Stimulated activated memory B cell treated with anti-CD40 and anti-IgM and Interleukin-4, amounts not matched to agents 10 μg/mL and 1 μg/mL and 100 μg/mL, for 72 hours (primary cell): Measurements from ENCODE around the gene SMIM44.
"Not testable (repeated sequence)": the region's sequence is repeated elsewhere in the genome, so short reads cannot be mapped to it uniquely, and the experiment has no call there.

Source experiments
- ATAC-seq: fragments of 150-1000 bp; cut with Tn5 transposase; 2 replicates; pipeline ENCODE4 v1.10.0; 2021
- H3K27ac Mint-ChIP-seq: one replicate; pipeline ENCODE4 v1.8.0; 2022; ENCODE audit warnings: mild to moderate bottlenecking, mixed read lengths
- H3K27me3 Mint-ChIP-seq: one replicate; pipeline ENCODE4 v1.8.0; 2022; ENCODE audit warnings: mixed read lengths
- H3K36me3 Mint-ChIP-seq: one replicate; pipeline ENCODE4 v1.8.0; 2022; ENCODE audit warnings: mixed read lengths
- H3K4me1 Mint-ChIP-seq: one replicate; pipeline ENCODE4 v1.8.0; 2022; ENCODE audit warnings: mixed read lengths
- H3K4me3 Mint-ChIP-seq: one replicate; pipeline ENCODE4 v1.8.0; 2022; ENCODE audit warnings: mild to moderate bottlenecking, moderate library complexity, mixed read lengths
- H3K9me3 Mint-ChIP-seq: one replicate; pipeline ENCODE4 v1.8.0; 2022; ENCODE audit warnings: mixed read lengths

SMIM44 gene

GRCh38 chr19:3510727-3511126 lies 27.5 kb upstream of the SMIM44 start:
- no peak overlapping the region for H3K4me3 Mint-ChIP-seq
- H3K36me3 Mint-ChIP-seq: peaks cover 26% of the 10 kb centered on the region

GRCh38 chr19:3509566-3509989 lies 26.3 kb upstream of the SMIM44 start:
- Mint-ChIP-seq H3K4me1 (peaks cover 66% of the 10 kb centered on the region), H3K4me3 (peak overlapping the region; percentile 14), H3K9me3 (no peaks in the 10 kb centered on the region), H3K27ac (peak overlapping the region; percentile 5), H3K27me3 (no peaks in the 10 kb centered on the region), H3K36me3 (peaks cover 25% of the 10 kb centered on the region)
- ATAC-seq: no peak

More at GRCh38 chr19:3510727-3511126, 27.5 kb upstream of the SMIM44 start:
- H3K9me3 Mint-ChIP-seq: no peaks in the 10 kb centered on the region
- no peaks in the 10 kb centered on the region for H3K27me3 Mint-ChIP-seq
- H3K4me1 Mint-ChIP-seq: peaks cover 70% of the 10 kb centered on the region
- no peak overlapping the region for H3K27ac Mint-ChIP-seq
- ATAC-seq: no peak

GRCh38 chr19:3508771-3509535 lies 25.7 kb upstream of the SMIM44 start:
- H3K4me3 Mint-ChIP-seq: peak overlapping the region; percentile 14
- ATAC-seq: no peak
- H3K4me1 Mint-ChIP-seq: peaks cover 61% of the 10 kb centered on the region
- H3K27me3 Mint-ChIP-seq: no peaks in the 10 kb centered on the region
- H3K9me3 Mint-ChIP-seq: no peaks in the 10 kb centered on the region
- H3K36me3 Mint-ChIP-seq: peaks cover 19% of the 10 kb centered on the region
- H3K27ac Mint-ChIP-seq: peak overlapping the region; percentile 5

- H3K4me3 Mint-ChIP-seq: peak overlapping the region; percentile 30
- not testable (repeated sequence) for ATAC-seq, H3K9me3 Mint-ChIP-seq, H3K27ac Mint-ChIP-seq, H3K27me3 Mint-ChIP-seq
- H3K4me1 Mint-ChIP-seq: peaks cover 55% of the 10 kb centered on the region
- peaks cover 19% of the 10 kb centered on the region for H3K36me3 Mint-ChIP-seq
These were observed 24.9 kb upstream of the SMIM44 start for GRCh38 chr19:3508121-3508661.

- Mint-ChIP-seq H3K4me3 (peak overlapping the region; percentile 95), H3K9me3 (no peaks in the 10 kb centered on the region), H3K27ac (peak overlapping the region; percentile 82), H3K27me3 (no peaks in the 10 kb centered on the region), H3K36me3 (peaks cover 19% of the 10 kb centered on the region), H3K4me1 (peaks cover 55% of the 10 kb centered on the region)
- no peak for ATAC-seq
These were observed 24.3 kb upstream of the SMIM44 start for GRCh38 chr19:3507371-3508120.

- H3K27me3 Mint-ChIP-seq: no peaks in the 10 kb centered on the region
- peaks cover 49% of the 10 kb centered on the region for H3K4me1 Mint-ChIP-seq
- H3K27ac Mint-ChIP-seq: peak overlapping the region; percentile 82
- H3K4me3 Mint-ChIP-seq: peak overlapping the region; percentile 95
- no peaks in the 10 kb centered on the region for H3K9me3 Mint-ChIP-seq
- ATAC-seq: peak; percentile 2
- peaks cover 19% of the 10 kb centered on the region for H3K36me3 Mint-ChIP-seq
These were observed 23.4 kb upstream of the SMIM44 start for GRCh38 chr19:3506384-3507340.

- Mint-ChIP-seq H3K4me1 (peaks cover 48% of the 10 kb centered on the region), H3K4me3 (peak within 1 kb of the TSS; percentile 95)
These were observed 22.6 kb upstream of the SMIM44 start, which contains the start of gene FZR1 for GRCh38 chr19:3505598-3506383. Gene FZR1, plus strand, starts transcription at chr19:3506311. Its CDS starts 16,679 bp downstream, at chr19:3522990.

GRCh38 chr19:3504735-3505134 lies 21.5 kb upstream of the SMIM44 start:
- Mint-ChIP-seq H3K4me3 (peak overlapping the region; percentile 85), H3K36me3 (peaks cover 9% of the 10 kb centered on the region), H3K27me3 (no peaks in the 10 kb centered on the region), H3K9me3 (no peaks in the 10 kb centered on the region), H3K4me1 (peaks cover 44% of the 10 kb centered on the region), H3K27ac (peak overlapping the region; percentile 82)
- no peak for ATAC-seq

More at GRCh38 chr19:3505598-3506383, 22.6 kb upstream of the SMIM44 start, which contains the start of gene FZR1:
- H3K27ac Mint-ChIP-seq: peak within 1 kb of the TSS; percentile 82
- ATAC-seq: peak; percentile 97
- peaks cover 14% of the 10 kb centered on the region for H3K36me3 Mint-ChIP-seq
- no peaks in the 10 kb centered on the region for H3K27me3 Mint-ChIP-seq
- H3K9me3 Mint-ChIP-seq: no peaks in the 10 kb centered on the region

GRCh38 chr19:3503036-3503572 lies 19.9 kb upstream of the SMIM44 start:
- peaks cover 41% of the 10 kb centered on the region for H3K4me1 Mint-ChIP-seq
- H3K9me3 Mint-ChIP-seq: no peaks in the 10 kb centered on the region
- no peak overlapping the region for H3K4me3 Mint-ChIP-seq
- ATAC-seq: no peak
- no peaks in the 10 kb centered on the region for H3K27me3 Mint-ChIP-seq
- peak overlapping the region; percentile 82 for H3K27ac Mint-ChIP-seq
- no peaks in the 10 kb centered on the region for H3K36me3 Mint-ChIP-seq

GRCh38 chr19:3501780-3502179 lies 18.5 kb upstream of the SMIM44 start:
- H3K4me3 Mint-ChIP-seq: no peak overlapping the region
- H3K9me3 Mint-ChIP-seq: no peaks in the 10 kb centered on the region
- ATAC-seq: no peak

GRCh38 chr19:3500429-3501101 lies 17.3 kb upstream of the SMIM44 start, which contains the start of gene DOHH:
Gene DOHH, minus strand, starts transcription at chr19:3500674. Its CDS starts 3,860 bp downstream, at chr19:3496814.
- Mint-ChIP-seq H3K27me3 (no peaks in the 10 kb centered on the region), H3K9me3 (no peaks in the 10 kb centered on the region), H3K36me3 (peaks cover 16% of the 10 kb centered on the region), H3K4me3 (peak within 1 kb of the TSS; percentile 89), H3K27ac (peak within 1 kb of the TSS; percentile 97), H3K4me1 (peaks cover 35% of the 10 kb centered on the region)
- ATAC-seq: peak; percentile 94

More at GRCh38 chr19:3501780-3502179, 18.5 kb upstream of the SMIM44 start:
- H3K27ac Mint-ChIP-seq: no peak overlapping the region
- H3K4me1 Mint-ChIP-seq: peaks cover 37% of the 10 kb centered on the region
- H3K36me3 Mint-ChIP-seq: peaks cover 6% of the 10 kb centered on the region
- no peaks in the 10 kb centered on the region for H3K27me3 Mint-ChIP-seq

GRCh38 chr19:3499738-3500428 lies 16.6 kb upstream of the SMIM44 start:
- H3K36me3 Mint-ChIP-seq: peaks cover 23% of the 10 kb centered on the region
- peaks cover 34% of the 10 kb centered on the region for H3K4me1 Mint-ChIP-seq
- peak; percentile 25 for ATAC-seq
- H3K27ac Mint-ChIP-seq: peak overlapping the region; percentile 97
- H3K27me3 Mint-ChIP-seq: no peaks in the 10 kb centered on the region
- H3K4me3 Mint-ChIP-seq: peak overlapping the region; percentile 89
- no peaks in the 10 kb centered on the region for H3K9me3 Mint-ChIP-seq
